HG03460 (cell line): ENCODE data around the gene FBXW8.
"Not testable (repeated sequence)": the region's sequence is repeated elsewhere in the genome, so short reads cannot be mapped to it uniquely, and the experiment has no call there.

Experiments
- ATAC-seq: cut with Tn5 transposase; IDR thresholded peaks from one replicate; pipeline ENCODE4 v1.9.1; 2021; ENCODE audit not compliant: unreplicated experiment

FBXW8 gene

DNA sequence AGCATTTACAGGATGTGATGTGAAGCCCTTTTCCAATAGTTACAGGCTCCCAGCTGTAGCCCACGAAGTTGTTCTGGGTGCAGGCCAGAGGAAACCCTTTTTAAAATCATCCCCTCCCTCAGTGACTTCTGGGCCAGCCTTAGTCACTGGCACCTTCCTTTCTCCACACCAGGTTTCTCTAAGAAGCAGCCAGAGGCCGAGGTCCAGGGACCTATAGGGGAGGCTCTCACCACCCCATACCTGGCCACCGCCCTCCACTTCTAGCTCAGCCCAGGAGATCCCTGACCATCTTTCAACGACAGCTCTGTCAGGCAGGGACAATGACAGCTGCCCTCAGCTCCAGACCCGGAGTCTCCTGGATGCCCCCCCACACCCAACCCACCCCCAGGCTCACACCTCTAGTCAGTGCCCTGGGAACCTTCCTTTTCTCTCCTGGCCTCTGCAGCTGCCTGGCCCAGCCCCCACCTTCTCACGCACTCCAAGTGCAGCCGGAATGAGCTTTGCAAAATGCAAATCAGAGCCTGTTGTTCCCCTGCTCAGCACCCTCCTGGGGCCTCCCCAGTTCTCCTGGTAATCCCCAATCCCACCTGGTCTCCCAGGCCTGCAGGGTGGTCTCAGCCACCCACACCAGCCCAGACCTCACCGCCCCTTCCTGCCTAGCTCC is 141.8 kb downstream of the FBXW8 start:
- ATAC-seq, result no peak

GRCh38 chr12:117053050-117053400 is 142.3 kb downstream of the FBXW8 start:
- no peak for ATAC-seq

DNA sequence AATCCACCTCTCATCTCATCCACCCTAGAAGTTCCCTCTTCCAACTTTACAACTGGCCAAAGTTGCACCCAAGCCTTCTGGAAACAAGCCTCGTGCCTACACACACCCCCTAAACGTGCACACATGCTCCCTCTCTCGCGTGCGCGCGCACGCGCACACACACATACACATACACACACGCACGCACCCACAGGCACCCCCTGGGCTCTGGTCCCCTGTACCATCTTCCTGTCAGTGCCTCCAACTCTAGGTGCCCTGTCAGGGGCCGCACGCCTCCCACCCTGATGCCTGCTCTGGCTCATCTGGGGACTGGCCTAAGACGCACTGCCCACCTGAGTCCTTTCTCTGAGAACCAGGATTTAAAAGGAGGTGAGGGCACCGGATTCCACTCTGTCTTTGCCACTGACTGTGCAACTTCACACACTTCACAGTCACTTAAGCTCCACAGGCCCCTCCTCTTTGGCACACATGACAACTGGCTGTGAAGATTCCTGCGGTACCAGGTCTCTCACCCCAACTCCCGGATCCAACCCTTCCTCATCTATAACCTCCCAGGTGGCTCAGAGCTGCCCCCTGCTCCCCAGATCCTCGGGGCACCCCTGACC is 142.9 kb downstream of the FBXW8 start:
- ATAC-seq, result no peak

DNA sequence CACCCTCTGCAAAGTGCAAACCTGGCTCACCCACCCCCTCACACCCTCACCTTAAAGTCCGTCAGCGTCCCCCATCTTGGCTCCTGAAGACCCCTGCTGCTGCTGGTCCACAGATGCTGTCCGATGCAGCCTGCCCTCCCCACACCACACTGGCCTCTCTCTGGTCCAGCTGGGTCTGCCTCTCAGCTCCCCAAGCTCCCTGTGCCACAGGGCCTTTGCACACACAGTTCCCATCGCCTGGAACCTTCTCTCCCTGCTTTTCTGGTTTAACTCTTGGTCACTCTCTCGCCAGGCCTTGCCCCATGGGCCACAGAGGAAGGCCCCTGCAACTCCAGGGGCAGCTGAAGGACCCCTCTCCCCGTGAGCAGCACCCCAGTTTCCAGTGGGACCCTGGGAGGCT is 143.5 kb downstream of the FBXW8 start:
- no peak for ATAC-seq

GRCh38 chr12:117057626-117058025 is 146.9 kb downstream of the FBXW8 start:
- ATAC-seq, result not testable (repeated sequence)

DNA sequence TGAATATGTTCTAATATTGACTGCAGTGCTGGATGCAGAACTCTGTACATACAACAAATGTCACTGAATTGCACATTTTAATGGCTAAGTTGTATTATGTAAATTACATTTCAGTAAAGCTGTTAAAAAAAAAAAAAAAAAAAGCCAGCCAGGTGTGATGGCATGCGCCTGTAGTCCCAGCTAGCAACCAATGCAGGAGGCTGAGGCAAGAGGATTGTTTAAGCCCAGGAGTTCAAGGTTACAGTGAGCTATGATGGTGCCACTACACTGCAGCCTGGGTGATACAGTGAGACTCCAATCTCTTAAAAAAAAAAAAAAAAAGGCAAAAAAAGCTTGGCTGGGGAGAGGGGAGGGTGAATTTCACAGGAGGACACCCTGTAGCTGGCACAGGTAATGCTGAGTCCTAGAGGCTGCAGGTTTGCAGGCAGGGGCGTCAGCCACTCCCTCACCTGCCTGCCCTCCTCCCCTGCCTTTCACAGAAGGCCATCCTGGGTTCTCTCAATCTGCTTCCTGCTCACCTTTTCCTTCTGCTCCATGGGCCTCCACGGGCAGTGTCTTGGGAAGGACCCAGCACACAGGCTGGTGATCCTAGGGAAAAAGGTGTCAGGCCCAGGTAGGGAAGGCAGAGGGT is 147.8 kb downstream of the FBXW8 start:
- ATAC-seq, result no peak

- ATAC-seq, result no peak
Measured at GRCh38 chr12:117059156-117059555, 148.4 kb downstream of the FBXW8 start.

- no peak for ATAC-seq
Measured at GRCh38 chr12:117060246-117060928, 149.6 kb downstream of the FBXW8 start.

DNA sequence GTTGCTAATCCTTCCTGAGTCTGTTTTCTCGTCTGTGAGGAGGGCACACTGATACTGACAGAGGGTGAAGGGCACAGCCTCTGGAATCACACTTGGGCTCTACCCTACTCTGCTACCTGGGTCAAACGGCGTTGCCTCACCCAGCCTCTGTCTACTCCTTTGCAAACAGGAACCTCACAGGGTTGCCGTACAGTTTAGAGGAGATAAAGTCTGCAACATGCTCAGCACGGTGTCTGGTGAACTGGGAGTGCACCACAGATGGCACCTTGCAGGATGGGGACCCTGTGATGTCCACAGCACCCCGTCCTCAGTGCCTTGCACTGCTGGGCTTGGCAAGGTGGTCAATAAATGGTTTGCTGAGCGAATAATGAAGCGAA is 150.2 kb downstream of the FBXW8 start:
- ATAC-seq, result no peak

DNA sequence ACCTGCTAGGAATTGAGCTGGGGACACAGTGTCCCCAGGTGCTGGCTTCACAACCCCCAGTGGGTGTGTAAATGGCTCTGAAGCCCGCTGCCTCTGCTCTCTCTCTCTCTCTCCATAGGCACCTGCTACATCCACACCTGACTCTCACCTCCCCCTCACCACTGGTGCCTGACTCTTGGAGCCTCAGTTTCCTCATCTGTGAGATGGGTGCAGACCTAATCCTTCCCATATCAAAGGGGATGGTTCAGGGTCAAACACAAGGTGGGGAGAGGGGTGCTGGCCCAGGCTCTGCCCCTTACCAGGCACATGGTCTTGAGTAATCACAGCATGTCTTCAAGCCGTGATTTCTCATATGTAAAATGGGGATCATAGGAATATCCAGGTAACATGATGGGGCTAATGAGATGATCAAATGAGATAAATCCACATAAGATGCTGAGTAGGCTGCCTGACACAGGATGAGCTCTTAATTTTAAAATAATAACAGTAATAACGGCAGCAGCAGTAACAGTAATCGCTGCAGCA is 150.9 kb downstream of the FBXW8 start:
- no peak for ATAC-seq

GRCh38 chr12:117063162-117063911 is 152.6 kb downstream of the FBXW8 start:
- ATAC-seq, result peak; percentile 69

DNA sequence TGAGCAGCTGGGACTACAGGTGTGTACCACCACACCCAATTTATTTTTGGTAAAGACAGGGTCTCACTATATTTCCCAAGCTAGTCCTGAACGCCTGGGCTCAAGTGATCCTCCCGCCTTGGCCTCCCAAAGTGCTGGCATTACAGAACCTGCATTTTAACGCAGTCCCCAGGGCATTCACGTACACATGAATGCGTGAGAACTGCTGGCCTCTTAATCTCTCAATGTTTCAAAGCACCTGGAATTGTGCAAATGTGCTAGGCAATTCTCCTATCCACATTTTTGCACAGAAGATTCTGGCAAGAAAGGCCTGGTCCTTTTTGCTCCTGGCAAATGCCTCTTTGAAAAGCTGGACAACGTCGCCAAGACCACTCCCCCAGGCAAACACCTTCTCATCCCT is 153.3 kb downstream of the FBXW8 start:
- no peak for ATAC-seq

GRCh38 chr12:117064596-117064995 is 153.8 kb downstream of the FBXW8 start:
- ATAC-seq, result no peak

GRCh38 chr12:117067016-117067415 is 156.3 kb downstream of the FBXW8 start:
- no peak for ATAC-seq

GRCh38 chr12:117067638-117068037 is 156.9 kb downstream of the FBXW8 start:
- ATAC-seq, result no peak

GRCh38 chr12:117068492-117068891 is 157.7 kb downstream of the FBXW8 start:
- no peak for ATAC-seq

DNA sequence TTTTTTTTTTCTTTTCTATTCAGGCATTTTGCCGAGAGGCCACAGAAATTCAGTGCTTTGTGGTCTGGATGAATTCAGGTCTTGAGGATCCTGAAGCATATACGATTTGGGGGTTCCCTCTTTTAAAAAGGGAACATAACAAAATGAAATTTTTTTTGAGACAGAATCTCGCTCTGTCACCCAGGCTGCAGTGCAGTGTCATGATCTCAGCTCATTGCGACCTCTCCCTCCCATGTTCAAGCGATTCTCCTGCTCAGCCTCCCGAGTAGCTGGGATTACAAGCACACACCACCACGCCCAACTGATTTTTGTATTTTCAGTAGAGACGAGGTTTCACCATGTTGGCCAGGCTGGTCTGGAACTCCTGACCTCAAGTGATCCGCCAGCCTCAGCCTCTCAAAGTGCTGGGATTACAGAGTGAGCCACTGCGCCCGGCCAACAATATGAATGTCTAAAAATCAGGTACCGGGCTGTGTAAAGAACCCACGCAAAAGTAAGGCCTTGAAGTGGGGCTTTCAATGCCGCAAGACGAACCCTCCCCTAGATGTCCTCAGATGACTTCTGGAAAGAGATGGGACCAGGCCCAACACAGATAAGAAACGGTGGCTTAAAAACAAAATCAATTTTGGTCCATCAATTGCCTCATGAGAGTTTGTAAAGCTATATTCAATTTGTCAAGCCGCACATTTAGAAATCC is 158.5 kb downstream of the FBXW8 start:
- no peak for ATAC-seq

- ATAC-seq, result no peak
Measured at GRCh38 chr12:117069926-117070900, 159.5 kb downstream of the FBXW8 start.

DNA sequence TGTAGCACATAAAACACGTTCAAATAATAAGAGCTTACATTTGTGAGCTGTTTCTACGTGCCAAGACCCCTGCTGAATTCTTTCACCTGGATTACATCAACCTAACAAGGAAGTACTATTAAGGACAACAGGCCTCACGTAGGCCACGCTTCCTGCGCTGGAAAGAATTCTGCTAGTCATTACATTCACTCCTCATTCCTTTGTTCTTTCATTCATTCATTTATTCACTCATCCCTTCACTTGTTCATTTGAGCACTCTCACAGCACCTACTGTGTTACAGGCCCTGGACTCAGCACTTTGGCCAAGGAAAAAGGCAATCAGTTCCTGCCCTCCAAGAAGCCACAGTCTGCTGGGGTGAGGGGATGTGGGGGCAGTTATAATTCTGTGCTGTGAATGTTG is 160.3 kb downstream of the FBXW8 start:
- ATAC-seq, result no peak
